ENCODE data around the gene CBX8. TPM values are rescaled to one million over a fixed set of nuclear protein-coding genes. Genes with fewer than 3 reads are reported as not detected.

Gene CBX8
- 3.8 and 5.8 TPM in 2 replicates for total RNA-seq (2014; rRNA removed; shearing (Covaris generic))

- peak; percentile 97 for DNase-seq (ENCODE audit: low read depth)
These were observed at the start of gene CBX8 for GRCh38 chr17:79796763-79797491. TSS of gene CBX8 (minus strand) at chr17:79797077. CDS start at chr17:79796998, 79 bp downstream.

DNA sequence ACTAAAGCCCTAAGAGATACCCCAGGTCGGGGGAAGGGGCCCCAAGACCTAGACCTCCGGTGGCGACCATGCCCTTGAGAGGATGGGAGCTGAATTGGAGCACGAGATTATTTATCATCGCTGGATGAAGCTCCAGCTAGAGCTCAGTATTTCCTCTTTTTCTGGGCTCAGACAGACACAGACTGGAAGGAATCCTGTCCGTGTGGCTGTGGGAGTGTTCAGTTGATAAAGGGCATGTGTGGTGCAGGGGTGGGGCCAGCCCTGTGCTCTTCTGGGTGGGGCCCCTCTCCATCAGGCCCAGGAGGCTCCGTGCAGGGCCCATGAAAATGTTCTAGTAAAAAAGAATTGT lies 48.7 kb upstream of the CBX8 start:
- peak; percentile 67 for DNase-seq (ENCODE audit: low read depth)

DNA sequence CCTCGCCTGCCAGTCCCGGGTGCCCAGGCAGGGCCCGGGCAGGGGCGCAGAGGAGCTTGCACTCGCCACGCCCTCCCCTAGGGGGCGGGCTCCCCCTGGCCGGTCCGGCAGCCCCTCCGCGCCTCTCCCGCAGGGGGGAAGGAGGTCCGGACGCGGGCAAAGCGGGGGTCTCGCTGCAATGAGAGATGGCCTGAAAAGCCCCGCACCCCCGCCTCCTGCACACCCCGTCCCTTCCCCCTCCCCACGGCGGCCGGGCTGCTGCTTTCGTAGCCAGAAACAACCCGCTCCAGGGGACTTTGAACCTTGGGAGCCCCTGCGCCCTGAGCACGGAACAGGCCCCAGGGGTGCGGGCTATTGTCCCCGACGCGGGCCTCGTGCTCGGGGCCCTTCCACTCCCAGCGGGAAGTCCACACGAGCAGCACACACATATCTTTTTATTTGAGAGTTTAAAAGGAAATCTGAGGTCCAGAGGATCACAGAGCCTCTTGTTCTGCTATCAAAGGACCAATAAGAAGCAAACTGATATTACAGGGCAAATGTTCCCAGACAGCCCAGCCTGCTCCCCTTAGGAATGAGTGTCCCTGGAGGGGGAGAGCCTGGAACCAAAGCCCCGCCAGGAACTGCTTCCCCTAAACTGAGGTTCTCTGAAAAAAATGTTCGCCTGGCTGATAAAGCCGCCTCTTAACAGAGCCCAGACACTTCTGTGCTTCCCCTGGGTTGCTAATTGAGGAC lies 48.2 kb upstream of the CBX8 start:
- peak; percentile 41 for DNase-seq (ENCODE audit: low read depth)

DNA sequence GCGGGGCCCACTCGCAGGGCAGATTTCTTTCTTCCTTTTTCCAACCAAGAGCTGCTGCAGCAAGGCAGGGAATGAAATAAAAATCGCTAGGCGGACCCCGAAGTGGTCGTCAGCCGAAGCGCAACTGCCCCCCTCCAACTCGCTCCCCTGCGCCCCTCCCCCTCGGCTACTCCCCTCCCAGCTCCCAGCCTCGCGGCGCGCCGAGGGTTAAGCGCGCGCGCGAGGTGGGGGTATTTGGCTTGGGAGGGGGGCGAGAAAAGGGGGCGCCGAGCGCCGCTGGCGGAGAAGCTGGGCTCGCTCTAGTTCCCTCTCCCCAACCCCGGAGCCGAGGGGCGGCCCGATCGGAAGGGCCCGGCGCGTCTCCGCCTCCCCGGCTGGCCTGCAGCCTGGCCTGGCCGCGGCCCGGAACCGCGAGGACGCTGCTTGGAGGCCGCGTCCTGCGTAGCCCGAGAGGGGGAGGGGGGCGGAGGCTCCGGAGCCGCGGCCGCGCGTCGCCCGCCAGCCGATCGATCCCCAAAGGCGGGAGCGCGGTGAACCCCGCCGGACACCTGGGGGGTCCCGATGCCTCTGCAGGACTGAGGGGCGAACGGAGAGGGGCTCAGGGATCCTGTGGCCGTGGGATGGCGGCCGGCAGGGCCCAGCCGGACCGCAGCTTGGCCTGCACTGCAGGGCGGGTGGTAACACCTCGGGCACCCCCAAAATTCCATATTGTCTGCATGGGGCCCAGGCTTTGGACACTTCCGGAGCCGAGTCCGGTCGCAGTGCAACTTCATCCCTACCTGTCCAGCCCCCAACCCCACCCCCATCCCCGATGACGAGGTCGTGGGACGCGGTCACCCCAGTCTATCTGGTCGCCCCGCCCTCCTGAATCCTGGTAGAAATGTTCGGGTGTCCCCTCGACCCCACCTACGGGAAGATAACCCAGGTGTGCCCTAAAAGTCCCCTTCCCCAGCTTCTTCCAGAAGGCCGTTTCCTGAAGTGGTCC lies 47.2 kb upstream of the CBX8 start:
- DNase-seq (ENCODE audit: low read depth), result peak; percentile 73

- DNase-seq (ENCODE audit: low read depth), result no peak
These were observed 46.6 kb upstream of the CBX8 start for GRCh38 chr17:79843474-79843815.

GRCh38 chr17:79842656-79843473 lies 46.0 kb upstream of the CBX8 start:
- no peak for DNase-seq (ENCODE audit: low read depth)

DNA sequence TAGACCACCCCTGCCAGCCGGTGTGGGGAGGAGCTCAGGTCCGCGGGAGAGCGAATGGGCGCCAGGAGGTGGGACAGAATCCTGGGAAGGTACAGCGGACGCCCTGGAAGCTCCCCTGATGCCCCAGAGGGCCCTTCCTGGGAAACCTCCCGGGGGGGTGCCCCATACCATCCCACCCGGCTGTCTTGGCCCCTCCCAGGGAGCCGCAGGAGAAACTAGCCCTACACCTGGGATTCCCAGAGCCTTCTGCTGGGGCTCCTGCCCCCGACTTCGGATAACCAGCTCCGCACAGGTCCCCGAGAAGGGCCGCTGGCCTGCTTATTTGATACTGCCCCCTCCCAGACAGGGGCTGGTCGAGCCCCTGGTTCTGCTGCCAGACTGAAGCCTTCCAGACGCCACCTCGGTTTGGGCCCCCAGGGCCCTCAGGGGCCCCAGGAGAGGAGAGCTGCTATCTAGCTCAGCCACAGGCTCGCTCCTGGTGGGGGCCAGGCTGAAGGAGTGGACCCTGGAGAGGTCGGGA lies 45.3 kb upstream of the CBX8 start:
- DNase-seq (ENCODE audit: low read depth), result no peak

GRCh38 chr17:79841369-79842135 lies 44.7 kb upstream of the CBX8 start:
- no peak for DNase-seq (ENCODE audit: low read depth)

DNA sequence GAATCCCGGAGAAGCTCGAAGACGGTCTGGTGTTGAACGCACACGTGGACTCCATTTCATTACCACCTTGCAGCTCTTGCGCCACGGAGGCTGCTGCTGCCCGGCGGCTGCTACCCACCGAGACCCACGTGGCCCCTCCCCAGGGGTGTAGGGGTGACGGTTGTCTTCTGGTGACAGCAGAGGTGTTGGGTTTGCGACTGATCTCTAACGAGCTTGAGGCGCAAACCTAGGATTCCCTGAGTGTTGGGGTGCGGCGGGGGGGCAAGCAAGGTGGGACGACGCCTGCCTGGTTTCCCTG lies 44.1 kb upstream of the CBX8 start:
- DNase-seq (ENCODE audit: low read depth), result no peak

GRCh38 chr17:79840269-79840988 lies 43.6 kb upstream of the CBX8 start:
- no peak for DNase-seq (ENCODE audit: low read depth)

- peak; percentile 93 for DNase-seq (ENCODE audit: low read depth)
These were observed 42.7 kb upstream of the CBX8 start, which contains the start of gene CBX4 for GRCh38 chr17:79839356-79840268. TSS of gene CBX4 (minus strand) at chr17:79839440. CDS start at chr17:79839251, 189 bp downstream.

GRCh38 chr17:79838522-79839274 lies 41.8 kb upstream of the CBX8 start:
- DNase-seq (ENCODE audit: low read depth), result peak; percentile 59

- DNase-seq (ENCODE audit: low read depth), result no peak
These were observed 41.1 kb upstream of the CBX8 start for GRCh38 chr17:79837888-79838521.

GRCh38 chr17:79836972-79837887 lies 40.4 kb upstream of the CBX8 start:
- DNase-seq (ENCODE audit: low read depth), result peak; percentile 66

GRCh38 chr17:79836510-79836971 lies 39.7 kb upstream of the CBX8 start:
- no peak for DNase-seq (ENCODE audit: low read depth)

- no peak for DNase-seq (ENCODE audit: low read depth)
These were observed 39.2 kb upstream of the CBX8 start for GRCh38 chr17:79835953-79836509.
